Stimulated activated CD8-positive, alpha-beta memory T cell treated with anti-CD3 and anti-CD28 coated beads, Interleukin-12 subunit alpha, Interleukin-12 subunit beta, amount 100 ng/mL, for 24 hours (primary cell): ENCODE measurements around the gene TSFM.

Experiments
- DNase-seq: peaks from one replicate; pipeline ENCODE4 v3.0.0-alpha.2; 2020; ENCODE audit errors: extremely low read depth

TSFM gene

GRCh38 chr12:57746025-57746424, 36.6 kb upstream of the TSFM start:
- no peak for DNase-seq

GRCh38 chr12:57749061-57749460, 33.5 kb upstream of the TSFM start:
- no peak for DNase-seq

- no peak for DNase-seq
Measured at GRCh38 chr12:57750561-57751431, 31.8 kb upstream of the TSFM start.

- no peak for DNase-seq
Measured at GRCh38 chr12:57751432-57751787, 31.2 kb upstream of the TSFM start.

GRCh38 chr12:57751788-57752667, 30.6 kb upstream of the TSFM start, which contains the start of gene CDK4:
Gene CDK4, minus strand, starts transcription at chr12:57752310. Its CDS starts 593 bp downstream, at chr12:57751717.
- DNase-seq, result peak; percentile 98

- no peak for DNase-seq
Measured at GRCh38 chr12:57752668-57753000, 30.0 kb upstream of the TSFM start.

- DNase-seq, result no peak
Measured at GRCh38 chr12:57753756-57754337, 28.7 kb upstream of the TSFM start.

GRCh38 chr12:57754411-57755193, 28.0 kb upstream of the TSFM start, which contains the start of gene MARCHF9:
Gene MARCHF9, plus strand, starts transcription at chr12:57755103. Its CDS starts 426 bp downstream, at chr12:57755529.
- no peak for DNase-seq

GRCh38 chr12:57755194-57755453, 27.5 kb upstream of the TSFM start:
- no peak for DNase-seq

GRCh38 chr12:57755454-57756372, 26.9 kb upstream of the TSFM start:
- DNase-seq, result no peak

GRCh38 chr12:57756406-57757341, 25.9 kb upstream of the TSFM start:
- no peak for DNase-seq

GRCh38 chr12:57757771-57758170, 24.8 kb upstream of the TSFM start:
- no peak for DNase-seq

- no peak for DNase-seq
Measured at GRCh38 chr12:57758552-57759359, 23.8 kb upstream of the TSFM start.

GRCh38 chr12:57759360-57759980, 23.1 kb upstream of the TSFM start:
- no peak for DNase-seq

- no peak for DNase-seq
Measured at GRCh38 chr12:57760347-57760982, 22.1 kb upstream of the TSFM start.

- DNase-seq, result no peak
Measured at GRCh38 chr12:57761391-57761998, 21.1 kb upstream of the TSFM start.

- no peak for DNase-seq
Measured at GRCh38 chr12:57762463-57762862, 20.1 kb upstream of the TSFM start.
